SK-N-SH (cell line): ENCODE results near the gene C11orf97. TPM values are rescaled to one million over a fixed set of nuclear protein-coding genes. Genes with fewer than 3 reads are reported as not detected.

Experiments used
- CTCF ChIA-PET: fragments of 300-600, 350-600 bp; formaldehyde crosslinking; extraction: SDS; loops from one replicate; lab custom pipeline; 2021; lab: Yijun Ruan, JAX
- POLR2A ChIA-PET: fragments of 350-600 bp; sonication (Branson Sonifier 250); formaldehyde crosslinking; extraction: SDS; loops from one replicate; lab custom pipeline; 2020; ENCODE audit warnings: antibody characterized with exemption, inconsistent platforms; lab: Yijun Ruan, JAX
- DNase-seq: peaks from one replicate; pipeline ENCODE4 v3.0.0; 2012
- H2AFZ ChIP-seq: fragments of 200-600 bp; sonication (generic); 2 replicates; pipeline ENCODE4 v1.8.1; 2016; ENCODE audit warnings: antibody characterized with exemption, mild to moderate bottlenecking, low read depth
- H3F3A ChIP-seq: fragments of 200-600 bp; sonication (generic); replicated peaks from 2 replicates; pipeline ENCODE3; 2016; ENCODE audit warnings: antibody characterized with exemption, mild to moderate bottlenecking; ENCODE audit not compliant: insufficient read depth
- H3K27ac ChIP-seq, 2 experiments: fragments of 200-500 bp in 1 of 2; fragments of 200-600 bp in 1 of 2; sonication (Bioruptor generic) in 1 of 2; sonication (generic), shearing (Covaris generic) in 1 of 2; 2 replicates each; pipeline versions ENCODE4 v1.5.1 to v1.6.1; 2014 to 2016; ENCODE audit warnings: low read depth in 2 of 2, inconsistent platforms in 1 of 2, low read length in 1 of 2, mild to moderate bottlenecking in 1 of 2, mixed read lengths in 1 of 2
- H3K27me3 ChIP-seq: fragments of 200-600 bp; sonication (generic), shearing (Covaris generic); 2 replicates; pipeline ENCODE4 v1.6.1; 2016; ENCODE audit warnings: mixed run types; ENCODE audit not compliant: insufficient read depth
- H3K36me3 ChIP-seq, 2 experiments: fragments of 200-500 bp in 1 of 2; fragments of 200-600 bp in 1 of 2; sonication (Bioruptor generic) in 1 of 2; sonication (generic) in 1 of 2; replicated peaks in 1 of 2; 2 replicates each; pipeline versions ENCODE3 to v1.5.1; 2014 to 2016; ENCODE audit warnings: low read length in 1 of 2, mild to moderate bottlenecking in 1 of 2; ENCODE audit not compliant: insufficient read depth in 2 of 2, control insufficient read depth in 1 of 2
- H3K4me1 ChIP-seq, 2 experiments: fragments of 200-500 bp in 1 of 2; fragments of 200-600 bp in 1 of 2; sonication (Bioruptor generic) in 1 of 2; sonication (generic), shearing (Covaris generic) in 1 of 2; 2 replicates each; pipeline versions ENCODE4 v1.5.1 to v1.6.1; 2014 to 2016; ENCODE audit warnings: low read depth in 1 of 2, low read length in 1 of 2, mixed run types in 1 of 2; ENCODE audit not compliant: insufficient read depth in 2 of 2, control insufficient read depth in 1 of 2
- H3K4me2 ChIP-seq: fragments of 200-600 bp; sonication (generic), shearing (Covaris generic); 2 replicates; pipeline ENCODE4 v1.6.1; 2017; ENCODE audit warnings: mixed run types
- H3K4me3 ChIP-seq, 2 experiments: fragments of 200-500 bp in 1 of 2; fragments of 200-600 bp in 1 of 2; sonication (Bioruptor generic) in 1 of 2; sonication (generic), shearing (Covaris generic) in 1 of 2; 2 replicates each; pipeline versions ENCODE4 v1.5.1 to v1.8.1; 2014 to 2016; ENCODE audit warnings: low read depth in 2 of 2, inconsistent platforms in 1 of 2, low read length in 1 of 2, mild to moderate bottlenecking in 1 of 2, mixed read lengths in 1 of 2, moderate library complexity in 1 of 2
- H3K79me2 ChIP-seq: fragments of 200-600 bp; sonication (generic); 2 replicates; pipeline ENCODE4 v1.8.1; 2017; ENCODE audit warnings: mild to moderate bottlenecking; ENCODE audit not compliant: insufficient read depth
- H3K9ac ChIP-seq: fragments of 200-600 bp; sonication (generic); 2 replicates; pipeline ENCODE4 v1.6.1; 2017; ENCODE audit warnings: mixed run types
- H3K9me2 ChIP-seq: fragments of 200-600 bp; sonication (generic); 2 replicates; pipeline ENCODE4 v1.6.1; 2017; ENCODE audit warnings: mixed run types
- H3K9me3 ChIP-seq: fragments of 200-600 bp; sonication (generic); 2 replicates; pipeline ENCODE4 v1.6.1; 2017; ENCODE audit warnings: mixed run types, mild to moderate bottlenecking, moderate library complexity
- H4K20me1 ChIP-seq: fragments of 200-600 bp; sonication (generic); 2 replicates; pipeline ENCODE4 v1.6.1; 2017; ENCODE audit warnings: mild to moderate bottlenecking, mixed run types; ENCODE audit not compliant: insufficient read depth
- CHD2 ChIP-seq: fragments of 150-350 bp; IDR thresholded peaks from 2 replicates; pipeline ENCODE4 v1.6.1; 2018; ENCODE audit warnings: low read length; ENCODE audit not compliant: partially characterized antibody
- ELF1 ChIP-seq: IDR thresholded peaks from 2 replicates; pipeline ENCODE4 v1.4.0; 2012
- EZH2phosphoT487 ChIP-seq: fragments of 200-600 bp; sonication (generic); IDR thresholded peaks from 2 replicates; pipeline ENCODE4 v1.6.1; 2017; ENCODE audit warnings: low read depth, mixed run types, mild to moderate bottlenecking, antibody characterized with exemption, moderate library complexity, borderline replicate concordance
- FOXJ3 ChIP-seq: sonication (generic); formaldehyde crosslinking; IDR thresholded peaks from 2 replicates; pipeline ENCODE4 v1.5.1; 2020; ENCODE audit warnings: mild to moderate bottlenecking, missing genetic modification reagents
- MEF2A ChIP-seq: IDR thresholded peaks from 2 replicates; pipeline ENCODE4 v1.4.0; 2012; ENCODE audit warnings: low read depth, borderline replicate concordance
- POLR2AphosphoS5 ChIP-seq: IDR thresholded peaks from 2 replicates; pipeline ENCODE4 v1.6.1; 2012; ENCODE audit warnings: low read depth, low read length
- RFX5 ChIP-seq: IDR thresholded peaks from 2 replicates; pipeline ENCODE4 v1.6.1; 2012; ENCODE audit warnings: mild to moderate bottlenecking, improper control_type of control experiment, low read length
- SIN3A ChIP-seq: IDR thresholded peaks from 2 replicates; pipeline ENCODE4 v1.6.1; 2012; ENCODE audit warnings: low read depth, mild to moderate bottlenecking, low read length, moderate library complexity, borderline replicate concordance
- TAF1 ChIP-seq: IDR thresholded peaks from 2 replicates; pipeline ENCODE4 v1.6.1; 2012; ENCODE audit warnings: low read depth, mild to moderate bottlenecking, low read length, moderate library complexity, borderline replicate concordance
- TCF12 ChIP-seq: IDR thresholded peaks from 2 replicates; pipeline ENCODE4 v1.4.0; 2012
- TEAD4 ChIP-seq: IDR thresholded peaks from 2 replicates; pipeline ENCODE4 v1.4.0; 2012; ENCODE audit warnings: mild to moderate bottlenecking, borderline replicate concordance; ENCODE audit not compliant: insufficient read depth
- WGBS: methylation state at CpG from one replicate; pipeline ENCODE4 v1.1.6; 2017; ENCODE audit warnings: low lambda C conversion rate; 5-methylcytosine and 5-hydroxymethylcytosine counted together
- polyA plus RNA-seq, 3 experiments: library from polyadenylated mRNA; depleted of rRNA; stranded (reverse); fragments of >200 nt; gene quantifications; 2 replicates each; pipeline ENCODE4 v1.2.3, GENCODE V29; 2012
- TF ChIP-seq, protein P1 (sequence below): IDR thresholded peaks from 2 replicates; pipeline ENCODE4 v1.6.1; 2012; ENCODE audit warnings: mild to moderate bottlenecking, low read depth, low read length, moderate library complexity
- TF ChIP-seq, protein P2 (sequence below): fragments of 150-350 bp; IDR thresholded peaks from 2 replicates; pipeline ENCODE4 v1.6.1; 2017; ENCODE audit warnings: antibody characterized with exemption, low read length, low read depth, borderline replicate concordance
- TF ChIP-seq, protein P3 (sequence below): IDR thresholded peaks from 2 replicates; pipeline ENCODE4; 2012
- TF ChIP-seq, protein P4 (sequence below): fragments of 150-350 bp; IDR thresholded peaks from 2 replicates; pipeline ENCODE4 v1.6.1; 2016; ENCODE audit warnings: mild to moderate bottlenecking, low read depth, low read length

C11orf97 gene
- polyA plus RNA-seq, 1 of the 3 experiments (the other 2 are of a cell fraction) = not detected

DNA sequence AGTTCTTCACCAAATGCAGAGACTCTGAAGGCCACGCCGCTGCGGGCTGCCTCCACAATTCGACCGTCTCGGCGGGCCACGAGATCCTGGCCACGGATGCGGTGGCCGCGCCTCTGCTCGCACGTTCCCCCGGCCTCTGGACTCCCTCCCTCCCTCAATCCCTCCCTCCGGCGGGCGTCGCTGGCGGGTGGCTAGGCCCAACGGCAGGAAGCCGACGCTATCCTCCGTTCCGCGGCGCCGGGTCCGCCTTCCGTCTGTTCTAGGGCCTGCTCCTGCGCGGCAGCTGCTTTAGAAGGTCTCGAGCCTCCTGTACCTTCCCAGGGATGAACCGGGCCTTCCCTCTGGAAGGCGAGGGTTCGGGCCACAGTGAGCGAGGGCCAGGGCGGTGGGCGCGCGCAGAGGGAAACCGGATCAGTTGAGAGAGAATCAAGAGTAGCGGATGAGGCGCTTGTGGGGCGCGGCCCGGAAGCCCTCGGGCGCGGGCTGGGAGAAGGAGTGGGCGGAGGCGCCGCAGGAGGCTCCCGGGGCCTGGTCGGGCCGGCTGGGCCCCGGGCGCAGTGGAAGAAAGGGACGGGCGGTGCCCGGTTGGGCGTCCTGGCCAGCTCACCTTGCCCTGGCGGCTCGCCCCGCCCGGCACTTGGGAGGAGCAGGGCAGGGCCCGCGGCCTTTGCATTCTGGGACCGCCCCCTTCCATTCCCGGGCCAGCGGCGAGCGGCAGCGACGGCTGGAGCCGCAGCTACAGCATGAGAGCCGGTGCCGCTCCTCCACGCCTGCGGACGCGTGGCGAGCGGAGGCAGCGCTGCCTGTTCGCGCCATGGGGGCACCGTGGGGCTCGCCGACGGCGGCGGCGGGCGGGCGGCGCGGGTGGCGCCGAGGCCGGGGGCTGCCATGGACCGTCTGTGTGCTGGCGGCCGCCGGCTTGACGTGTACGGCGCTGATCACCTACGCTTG is 31.7 kb downstream of the C11orf97 start, which contains the start of gene FUT4 (continued):
- TF ChIP-seq, protein P1, sequence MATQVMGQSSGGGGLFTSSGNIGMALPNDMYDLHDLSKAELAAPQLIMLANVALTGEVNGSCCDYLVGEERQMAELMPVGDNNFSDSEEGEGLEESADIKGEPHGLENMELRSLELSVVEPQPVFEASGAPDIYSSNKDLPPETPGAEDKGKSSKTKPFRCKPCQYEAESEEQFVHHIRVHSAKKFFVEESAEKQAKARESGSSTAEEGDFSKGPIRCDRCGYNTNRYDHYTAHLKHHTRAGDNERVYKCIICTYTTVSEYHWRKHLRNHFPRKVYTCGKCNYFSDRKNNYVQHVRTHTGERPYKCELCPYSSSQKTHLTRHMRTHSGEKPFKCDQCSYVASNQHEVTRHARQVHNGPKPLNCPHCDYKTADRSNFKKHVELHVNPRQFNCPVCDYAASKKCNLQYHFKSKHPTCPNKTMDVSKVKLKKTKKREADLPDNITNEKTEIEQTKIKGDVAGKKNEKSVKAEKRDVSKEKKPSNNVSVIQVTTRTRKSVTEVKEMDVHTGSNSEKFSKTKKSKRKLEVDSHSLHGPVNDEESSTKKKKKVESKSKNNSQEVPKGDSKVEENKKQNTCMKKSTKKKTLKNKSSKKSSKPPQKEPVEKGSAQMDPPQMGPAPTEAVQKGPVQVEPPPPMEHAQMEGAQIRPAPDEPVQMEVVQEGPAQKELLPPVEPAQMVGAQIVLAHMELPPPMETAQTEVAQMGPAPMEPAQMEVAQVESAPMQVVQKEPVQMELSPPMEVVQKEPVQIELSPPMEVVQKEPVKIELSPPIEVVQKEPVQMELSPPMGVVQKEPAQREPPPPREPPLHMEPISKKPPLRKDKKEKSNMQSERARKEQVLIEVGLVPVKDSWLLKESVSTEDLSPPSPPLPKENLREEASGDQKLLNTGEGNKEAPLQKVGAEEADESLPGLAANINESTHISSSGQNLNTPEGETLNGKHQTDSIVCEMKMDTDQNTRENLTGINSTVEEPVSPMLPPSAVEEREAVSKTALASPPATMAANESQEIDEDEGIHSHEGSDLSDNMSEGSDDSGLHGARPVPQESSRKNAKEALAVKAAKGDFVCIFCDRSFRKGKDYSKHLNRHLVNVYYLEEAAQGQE = no peak
- TF ChIP-seq MEF2A (no peak), CHD2 (no peak), FOXJ3 (no peak), ELF1 (no peak), TCF12 (no peak), EZH2phosphoT487 (no peak), RFX5 (no peak)
- TF ChIP-seq, protein P2, sequence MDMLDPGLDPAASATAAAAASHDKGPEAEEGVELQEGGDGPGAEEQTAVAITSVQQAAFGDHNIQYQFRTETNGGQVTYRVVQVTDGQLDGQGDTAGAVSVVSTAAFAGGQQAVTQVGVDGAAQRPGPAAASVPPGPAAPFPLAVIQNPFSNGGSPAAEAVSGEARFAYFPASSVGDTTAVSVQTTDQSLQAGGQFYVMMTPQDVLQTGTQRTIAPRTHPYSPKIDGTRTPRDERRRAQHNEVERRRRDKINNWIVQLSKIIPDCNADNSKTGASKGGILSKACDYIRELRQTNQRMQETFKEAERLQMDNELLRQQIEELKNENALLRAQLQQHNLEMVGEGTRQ = no peak
- TF ChIP-seq, protein P3, sequence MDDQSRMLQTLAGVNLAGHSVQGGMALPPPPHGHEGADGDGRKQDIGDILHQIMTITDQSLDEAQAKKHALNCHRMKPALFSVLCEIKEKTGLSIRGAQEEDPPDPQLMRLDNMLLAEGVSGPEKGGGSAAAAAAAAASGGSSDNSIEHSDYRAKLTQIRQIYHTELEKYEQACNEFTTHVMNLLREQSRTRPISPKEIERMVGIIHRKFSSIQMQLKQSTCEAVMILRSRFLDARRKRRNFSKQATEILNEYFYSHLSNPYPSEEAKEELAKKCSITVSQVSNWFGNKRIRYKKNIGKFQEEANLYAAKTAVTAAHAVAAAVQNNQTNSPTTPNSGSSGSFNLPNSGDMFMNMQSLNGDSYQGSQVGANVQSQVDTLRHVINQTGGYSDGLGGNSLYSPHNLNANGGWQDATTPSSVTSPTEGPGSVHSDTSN = no peak

DNA sequence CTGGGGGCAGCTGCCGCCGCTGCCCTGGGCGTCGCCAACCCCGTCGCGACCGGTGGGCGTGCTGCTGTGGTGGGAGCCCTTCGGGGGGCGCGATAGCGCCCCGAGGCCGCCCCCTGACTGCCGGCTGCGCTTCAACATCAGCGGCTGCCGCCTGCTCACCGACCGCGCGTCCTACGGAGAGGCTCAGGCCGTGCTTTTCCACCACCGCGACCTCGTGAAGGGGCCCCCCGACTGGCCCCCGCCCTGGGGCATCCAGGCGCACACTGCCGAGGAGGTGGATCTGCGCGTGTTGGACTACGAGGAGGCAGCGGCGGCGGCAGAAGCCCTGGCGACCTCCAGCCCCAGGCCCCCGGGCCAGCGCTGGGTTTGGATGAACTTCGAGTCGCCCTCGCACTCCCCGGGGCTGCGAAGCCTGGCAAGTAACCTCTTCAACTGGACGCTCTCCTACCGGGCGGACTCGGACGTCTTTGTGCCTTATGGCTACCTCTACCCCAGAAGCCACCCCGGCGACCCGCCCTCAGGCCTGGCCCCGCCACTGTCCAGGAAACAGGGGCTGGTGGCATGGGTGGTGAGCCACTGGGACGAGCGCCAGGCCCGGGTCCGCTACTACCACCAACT is 32.5 kb downstream of the C11orf97 start:
- Histone ChIP-seq H3K9ac (peak overlapping the region; percentile 100), H3F3A (peaks cover 11% of the 10 kb centered on the region), H2AFZ (peak overlapping the region; percentile 80; the same call in 1 of the 2 replicates), H3K4me2 (peak overlapping the region; percentile 86), H3K4me1 (peaks cover 3 to 26% of the 10 kb centered on the region in 2 experiments; a peak in 2 of 4 replicates), H3K4me3 (peak overlapping the region; percentile 63 to 73), H3K36me3 (peaks cover 0 to 14% of the 10 kb centered on the region in 2 experiments), H3K9me2 (no peaks in the 10 kb centered on the region), H3K79me2 (peaks cover 37% of the 10 kb centered on the region), H3K27me3 (no peaks in the 10 kb centered on the region), H3K27ac (peak overlapping the region in 1 of 2 experiments; percentile 97; a peak in 1 of 4 replicates), H4K20me1 (0 out of 2 replicates have a peak, but pooled peaks cover 9% of the 10 kb centered on the region), H3K9me3 (no peaks in the 10 kb centered on the region)
- CTCF ChIA-PET = interaction anchor here (1.4 kb wide), 1 partner anchor 34 kb away, joined by 3 read pairs; no protein-coding TSS in a partner anchor
- no peak for DNase-seq
- POLR2A ChIA-PET = no interaction called here
- WGBS = 67% methylated on average over 25 of the region's 59 CpGs
- no peak for TF ChIP-seq TEAD4
- no peak for TF ChIP-seq TAF1
- TF ChIP-seq, protein P4, sequence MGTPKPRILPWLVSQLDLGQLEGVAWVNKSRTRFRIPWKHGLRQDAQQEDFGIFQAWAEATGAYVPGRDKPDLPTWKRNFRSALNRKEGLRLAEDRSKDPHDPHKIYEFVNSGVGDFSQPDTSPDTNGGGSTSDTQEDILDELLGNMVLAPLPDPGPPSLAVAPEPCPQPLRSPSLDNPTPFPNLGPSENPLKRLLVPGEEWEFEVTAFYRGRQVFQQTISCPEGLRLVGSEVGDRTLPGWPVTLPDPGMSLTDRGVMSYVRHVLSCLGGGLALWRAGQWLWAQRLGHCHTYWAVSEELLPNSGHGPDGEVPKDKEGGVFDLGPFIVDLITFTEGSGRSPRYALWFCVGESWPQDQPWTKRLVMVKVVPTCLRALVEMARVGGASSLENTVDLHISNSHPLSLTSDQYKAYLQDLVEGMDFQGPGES = no peak
- TF ChIP-seq, protein P1 = no peak
- TF ChIP-seq SIN3A = no peak
- TF ChIP-seq POLR2AphosphoS5 = no peak
- TF ChIP-seq, protein P2 = no peak
